ENCODE measurements around the gene DPH2.

The DPH2 gene

DNA sequence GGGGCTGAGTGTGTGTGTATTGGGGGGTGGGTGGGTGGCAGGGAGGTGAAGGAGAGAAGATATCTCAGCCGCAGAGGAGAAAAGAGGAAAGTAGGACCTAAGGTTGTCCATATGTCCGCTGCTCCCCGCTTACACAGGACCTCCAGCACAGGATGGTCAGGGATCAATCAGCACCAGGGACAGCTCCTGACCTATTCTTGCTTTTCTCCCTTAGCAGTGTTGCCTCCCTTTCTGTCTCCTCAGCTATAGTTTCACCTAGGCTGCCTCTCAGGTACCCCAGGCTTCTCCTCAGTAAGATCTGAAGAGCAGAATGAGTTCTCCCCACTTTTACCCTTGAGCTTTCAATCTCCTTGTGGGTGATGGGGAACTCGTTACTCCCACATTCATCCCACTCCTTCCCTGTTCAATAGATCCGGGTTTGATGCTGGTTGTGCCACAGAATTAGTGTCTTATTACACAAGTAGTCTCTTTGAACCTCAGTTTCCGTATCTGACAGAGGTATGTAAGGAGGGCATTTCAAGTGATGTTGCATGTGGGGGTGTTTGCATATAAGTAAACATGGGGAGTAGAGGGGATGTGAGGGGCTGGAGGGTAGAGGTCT, 1.4 kb upstream of the DPH2 start:
- no peak for DNase-seq (ENCODE audit: low read depth in 2 of 2)

DNA sequence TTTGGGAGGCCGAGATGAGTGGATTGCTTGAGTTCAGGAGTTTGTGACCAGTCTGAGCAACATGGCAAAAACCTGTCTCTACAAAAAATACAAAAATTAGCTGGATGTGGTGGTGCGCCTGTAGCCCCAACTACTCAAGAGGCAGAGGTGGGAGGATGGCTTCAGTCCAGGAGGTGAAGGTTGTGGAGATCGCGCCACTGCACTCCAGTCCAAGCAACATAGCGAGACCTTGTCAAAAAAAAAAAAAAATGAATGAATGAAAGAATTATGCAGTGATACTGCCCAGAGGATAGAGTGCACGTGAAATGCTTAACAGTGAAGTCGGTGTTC, 429 bp upstream of the DPH2 start:
- DNase-seq (ENCODE audit: low read depth in 2 of 2): no peak

DNA sequence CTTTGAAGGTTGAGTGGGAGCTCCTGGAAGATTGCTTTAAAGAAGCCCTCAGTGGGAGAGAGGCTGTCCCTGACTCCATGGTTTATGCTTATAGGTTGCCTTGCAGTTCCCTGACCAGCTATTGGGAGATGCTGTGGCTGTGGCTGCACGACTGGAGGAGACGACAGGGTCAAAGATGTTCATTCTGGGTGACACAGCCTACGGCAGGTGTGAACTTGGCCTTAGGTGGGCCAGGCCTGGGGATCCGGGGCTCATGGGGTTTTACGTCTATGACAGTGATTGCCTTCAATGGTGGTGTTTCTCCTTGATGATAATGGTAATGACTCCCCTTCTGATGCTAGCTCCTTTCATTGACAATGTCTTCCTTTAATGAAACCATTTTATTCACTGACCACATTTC, 692 bp downstream of the DPH2 start:
- DNase-seq (ENCODE audit: low read depth in 2 of 2): no peak

DNA sequence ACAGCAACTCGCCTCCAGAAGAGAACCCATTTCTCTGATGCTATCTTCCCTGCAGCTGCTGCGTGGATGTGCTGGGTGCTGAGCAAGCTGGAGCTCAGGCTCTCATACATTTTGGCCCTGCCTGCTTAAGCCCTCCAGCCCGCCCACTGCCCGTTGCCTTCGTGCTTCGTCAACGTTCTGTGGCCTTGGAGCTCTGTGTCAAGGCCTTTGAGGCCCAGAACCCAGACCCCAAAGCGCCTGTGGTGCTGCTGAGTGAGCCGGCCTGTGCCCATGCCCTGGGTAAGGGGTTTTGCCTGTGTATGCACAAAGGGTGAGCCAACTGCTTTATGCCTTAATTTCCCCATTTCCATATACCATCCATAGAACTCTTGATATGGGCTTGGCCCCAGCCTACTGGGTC, 1.1 kb downstream of the DPH2 start:
- DNase-seq (ENCODE audit: low read depth in 2 of 2): no peak

DNA sequence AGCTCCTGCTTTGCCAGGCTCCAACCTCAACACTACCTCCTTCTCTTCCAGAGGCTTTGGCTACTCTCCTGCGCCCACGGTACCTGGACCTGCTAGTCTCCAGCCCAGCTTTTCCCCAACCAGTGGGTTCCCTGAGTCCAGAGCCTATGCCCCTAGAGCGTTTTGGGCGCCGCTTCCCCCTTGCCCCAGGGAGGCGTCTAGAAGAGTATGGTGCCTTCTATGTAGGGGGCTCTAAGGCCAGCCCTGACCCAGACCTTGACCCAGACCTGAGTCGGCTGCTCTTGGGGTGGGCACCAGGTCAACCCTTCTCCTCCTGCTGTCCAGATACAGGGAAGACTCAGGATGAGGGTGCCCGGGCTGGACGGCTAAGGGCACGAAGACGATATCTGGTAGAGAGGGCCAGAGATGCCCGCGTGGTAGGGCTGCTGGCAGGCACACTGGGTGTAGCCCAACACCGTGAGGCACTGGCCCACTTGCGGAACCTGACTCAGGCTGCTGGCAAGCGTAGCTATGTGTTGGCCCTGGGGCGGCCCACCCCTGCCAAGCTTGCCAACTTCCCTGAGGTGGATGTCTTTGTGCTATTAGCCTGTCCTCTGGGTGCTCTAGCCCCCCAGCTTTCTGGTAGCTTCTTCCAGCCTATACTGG, 1.6 kb downstream of the DPH2 start:
- DNase-seq (ENCODE audit: low read depth in 2 of 2): no peak

DNA sequence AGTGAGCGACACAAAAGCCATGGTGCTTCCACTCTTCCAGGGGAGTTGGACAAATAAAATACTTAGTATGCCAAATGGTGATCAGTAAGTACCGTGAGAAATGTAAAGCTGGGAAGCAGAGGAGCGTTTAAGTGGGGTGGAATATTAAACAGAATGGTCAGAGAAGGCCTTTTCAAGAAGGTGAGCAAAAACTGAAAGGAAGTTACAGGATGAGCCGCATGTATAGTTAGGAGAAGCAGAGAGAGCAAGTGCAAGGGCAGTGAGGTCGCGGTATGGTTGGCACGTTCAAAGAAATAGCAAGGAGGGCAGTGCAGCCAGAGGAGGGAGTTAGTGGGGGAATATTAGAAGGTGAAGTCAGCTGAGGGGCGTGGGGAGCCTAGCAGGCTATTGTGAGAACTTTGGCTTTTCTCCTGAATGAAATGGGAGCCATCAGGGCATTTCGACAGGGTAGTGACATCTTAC, 4.2 kb downstream of the DPH2 start:
- no peak for DNase-seq (ENCODE audit: low read depth in 2 of 2)

DNA sequence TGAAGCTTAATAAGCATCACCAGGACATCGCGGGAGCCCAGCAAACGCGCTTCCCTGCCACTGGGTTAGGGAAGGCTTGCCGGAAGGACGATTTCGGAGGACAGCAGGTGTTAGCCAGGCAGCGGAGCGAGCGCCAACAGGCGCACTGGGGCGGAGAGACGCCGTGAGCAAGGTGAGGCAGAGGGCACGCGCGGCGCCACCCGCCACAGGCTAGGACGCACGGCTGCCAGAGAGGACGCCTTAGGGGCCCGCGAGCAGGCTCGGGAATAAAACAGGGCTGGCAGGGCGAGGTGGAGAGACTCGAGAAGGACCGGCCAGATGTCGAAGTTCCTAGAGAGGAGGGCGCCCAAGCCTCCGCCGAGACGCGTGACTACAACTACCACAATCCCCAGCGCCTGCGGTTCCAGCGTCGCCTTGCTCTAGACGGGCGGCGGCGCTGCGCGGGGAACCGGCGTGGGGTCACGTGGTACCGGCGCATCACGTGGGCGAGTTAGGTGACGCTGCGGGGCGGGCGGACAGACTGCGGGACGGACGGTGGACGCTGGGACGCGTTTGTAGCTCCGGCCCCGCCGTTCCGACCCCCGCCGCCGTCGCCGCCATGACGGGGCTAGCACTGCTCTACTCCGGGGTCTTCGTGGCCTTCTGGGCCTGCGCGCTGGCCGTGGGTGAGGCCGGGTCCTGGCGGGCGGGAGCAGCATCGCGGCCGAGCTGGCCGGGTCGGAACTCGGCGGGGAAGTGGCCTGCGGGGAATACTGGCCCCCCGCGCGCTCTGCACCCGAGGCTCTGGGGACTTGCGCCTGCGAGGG, 4.8 kb downstream of the DPH2 start, which contains the start of gene ATP6V0B:
ATP6V0B (plus strand) TSS at position 518 of the 806 bp plus-strand sequence; CDS start at position 599, 81 bp downstream.
- peak; percentile 88 to 90 for DNase-seq (ENCODE audit: low read depth in 2 of 2)

DNA sequence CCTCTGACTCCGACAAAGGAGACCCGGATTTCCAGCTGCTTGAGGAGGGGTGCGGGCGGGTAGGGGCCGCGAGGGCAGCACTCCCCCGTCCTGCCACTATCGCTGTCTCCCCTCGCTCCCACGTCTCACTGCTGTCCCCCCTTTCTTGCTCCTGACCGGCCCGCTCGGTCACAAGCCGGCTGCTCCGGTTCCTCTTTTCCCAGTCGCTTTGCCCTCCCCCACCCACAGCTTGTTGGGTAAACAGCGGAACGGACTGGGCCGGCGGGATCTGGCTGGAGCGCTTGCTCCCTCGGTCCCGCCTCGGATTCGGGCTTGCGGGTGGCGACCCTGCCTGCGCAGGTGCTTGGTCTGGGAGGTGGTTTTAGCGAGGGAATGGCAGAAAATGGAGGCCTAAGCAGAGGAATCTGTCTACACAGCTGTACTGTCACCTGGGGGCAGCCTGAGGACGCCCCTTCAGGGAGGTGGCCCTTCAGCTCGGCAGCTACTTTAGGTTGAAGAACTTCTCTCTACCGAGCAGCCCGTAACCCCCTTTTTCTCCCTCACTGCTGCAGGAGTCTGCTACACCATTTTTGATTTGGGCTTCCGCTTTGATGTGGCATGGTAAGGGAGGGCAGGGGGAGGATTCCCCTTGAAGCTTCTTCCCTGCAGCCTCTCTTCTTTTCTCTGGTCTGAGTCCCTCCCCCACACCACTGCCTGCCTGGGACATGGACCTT, 5.6 kb downstream of the DPH2 start:
- DNase-seq (ENCODE audit: low read depth in 2 of 2): no peak

DNA sequence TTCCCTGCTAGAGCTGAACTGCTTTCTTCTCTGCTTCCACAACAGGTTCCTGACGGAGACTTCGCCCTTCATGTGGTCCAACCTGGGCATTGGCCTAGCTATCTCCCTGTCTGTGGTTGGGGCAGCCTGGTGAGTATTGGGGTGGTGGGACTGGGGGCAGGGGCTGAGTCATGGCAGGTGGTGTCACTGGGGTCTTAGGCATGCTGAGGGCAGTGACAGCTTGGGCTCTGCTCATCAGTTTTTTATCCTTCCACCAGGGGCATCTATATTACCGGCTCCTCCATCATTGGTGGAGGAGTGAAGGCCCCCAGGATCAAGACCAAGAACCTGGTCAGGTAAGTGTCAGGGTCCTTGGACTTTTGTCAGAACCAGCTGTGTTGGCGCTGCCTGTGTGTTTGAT, 6.2 kb downstream of the DPH2 start:
- no peak for DNase-seq (ENCODE audit: low read depth in 2 of 2)

DNA sequence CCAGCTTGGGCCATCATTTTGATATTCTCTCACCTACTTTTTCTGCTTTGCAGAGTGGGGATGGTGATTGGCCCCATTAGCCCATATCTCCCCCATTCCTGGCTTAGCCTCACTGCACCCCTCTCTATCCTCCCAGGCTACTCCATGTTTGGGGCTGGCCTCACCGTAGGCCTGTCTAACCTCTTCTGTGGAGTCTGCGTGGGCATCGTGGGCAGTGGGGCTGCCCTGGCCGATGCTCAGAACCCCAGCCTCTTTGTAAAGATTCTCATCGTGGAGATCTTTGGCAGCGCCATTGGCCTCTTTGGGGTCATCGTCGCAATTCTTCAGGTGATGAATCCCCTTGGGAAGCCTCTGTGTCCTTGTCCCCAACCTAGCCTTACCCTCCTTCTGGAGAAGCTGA, 7.1 kb downstream of the DPH2 start:
- no peak for DNase-seq (ENCODE audit: low read depth in 2 of 2)

DNA sequence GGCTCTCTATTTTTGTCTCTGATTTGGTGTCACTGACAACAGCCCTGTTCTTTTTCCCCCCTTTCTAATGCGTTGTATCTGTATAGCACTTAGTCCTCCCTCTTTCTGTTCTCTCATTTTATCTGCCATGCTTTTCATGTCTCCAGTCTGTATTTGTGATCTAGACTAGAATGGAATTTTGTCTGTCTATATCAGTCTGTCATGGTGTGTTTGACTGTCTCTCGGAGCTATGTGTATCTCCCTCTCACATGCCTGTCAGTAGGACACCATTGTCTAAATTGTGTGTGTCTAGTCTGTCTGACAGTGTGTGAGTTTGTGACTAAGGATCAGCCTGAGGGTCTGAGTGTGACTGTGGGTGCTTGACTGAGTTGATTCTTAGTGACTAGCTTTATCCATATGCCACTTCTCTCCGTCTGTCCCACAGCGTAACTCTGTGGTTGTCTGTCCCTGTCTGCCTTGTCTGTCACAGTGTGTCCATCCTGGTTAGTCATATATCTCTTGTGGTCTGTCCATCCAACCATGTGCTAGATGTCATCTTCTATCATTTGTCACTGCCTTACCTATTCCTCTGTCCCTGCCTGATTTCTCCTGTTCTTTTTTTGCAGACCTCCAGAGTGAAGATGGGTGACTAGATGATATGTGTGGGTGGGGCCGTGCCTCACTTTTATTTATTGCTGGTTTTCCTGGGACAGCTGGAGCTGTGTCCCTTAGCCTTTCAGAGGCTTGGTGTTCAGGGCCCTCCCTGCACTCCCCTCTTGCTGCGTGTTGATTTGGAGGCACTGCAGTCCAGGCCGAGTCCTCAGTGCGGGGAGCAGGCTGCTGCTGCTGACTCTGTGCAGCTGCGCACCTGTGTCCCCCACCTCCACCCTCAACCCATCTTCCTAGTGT, 7.8 kb downstream of the DPH2 start:
- DNase-seq (ENCODE audit: low read depth in 2 of 2): no peak

DNA sequence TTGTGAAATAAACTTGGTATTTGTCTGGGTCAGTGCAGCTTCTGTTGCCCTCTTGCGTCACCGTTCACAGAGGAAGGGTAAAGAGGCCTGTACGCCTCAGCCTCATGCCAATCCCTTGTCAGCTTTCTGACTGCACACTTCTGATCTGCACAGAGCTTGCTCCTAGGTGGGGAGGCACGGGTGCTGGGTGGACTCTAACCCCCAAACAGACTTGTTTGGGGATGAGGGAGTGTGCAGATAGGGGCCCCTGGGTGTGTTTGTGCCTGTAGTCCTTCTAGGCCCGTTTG, 8.4 kb downstream of the DPH2 start:
- DNase-seq (ENCODE audit: low read depth in 2 of 2): no peak

DNA sequence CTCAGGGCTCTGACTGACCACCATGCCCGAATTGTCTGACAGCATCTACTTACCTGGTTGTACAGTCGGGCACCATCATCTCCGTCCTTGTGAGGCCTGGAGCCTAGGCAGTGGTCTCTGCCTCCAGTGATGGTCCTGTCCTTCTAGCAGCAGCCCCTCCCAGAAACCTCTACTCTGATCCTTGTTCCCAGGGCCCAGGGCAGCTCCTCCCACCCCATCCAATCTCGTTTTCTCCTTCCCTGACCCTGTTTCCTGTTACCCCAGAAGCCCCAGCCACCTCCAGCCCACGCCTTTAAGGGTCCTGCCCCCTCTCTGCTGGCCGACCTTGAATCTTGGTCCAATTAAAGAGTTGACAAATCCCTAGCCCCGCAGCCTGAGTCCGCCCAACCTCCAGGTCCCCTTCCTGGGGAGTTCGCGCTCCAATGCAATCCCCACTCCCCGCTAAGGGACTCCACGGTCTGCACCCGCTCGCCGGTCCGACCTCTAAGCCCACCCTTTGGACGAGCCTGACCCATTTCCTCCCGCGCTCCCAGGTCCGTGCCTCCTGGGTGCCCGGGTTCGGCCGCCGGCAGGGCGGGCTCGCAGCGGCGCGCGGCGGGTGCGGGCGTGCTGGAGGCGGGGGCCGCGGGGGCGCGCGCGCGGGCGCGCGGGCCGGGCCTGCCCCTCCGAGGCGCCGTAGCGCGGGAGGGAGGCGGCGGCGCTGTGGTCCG, 8.9 kb downstream of the DPH2 start, which contains the start of gene B4GALT2:
B4GALT2 (plus strand) TSS at position 660 of the 710 bp plus-strand sequence. CDS start 1,951 bp downstream, outside the sequence.
- DNase-seq (ENCODE audit: low read depth in 2 of 2): no peak

DNA sequence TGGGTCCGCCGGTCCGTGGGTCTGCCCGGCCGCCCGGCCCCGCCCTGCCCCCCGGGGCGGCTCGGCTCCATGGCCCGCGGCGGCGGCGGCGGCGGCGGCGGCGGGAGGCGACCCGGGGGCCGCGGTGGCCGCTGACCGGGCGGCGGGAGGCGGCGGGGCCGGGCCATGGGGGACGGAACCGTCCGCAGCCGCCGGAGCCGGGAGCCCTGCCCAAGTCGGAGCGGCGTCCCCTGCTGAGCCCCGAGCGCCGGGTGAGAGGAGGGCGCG, 9.4 kb downstream of the DPH2 start:
- DNase-seq (ENCODE audit: low read depth in 2 of 2): no peak

DNA sequence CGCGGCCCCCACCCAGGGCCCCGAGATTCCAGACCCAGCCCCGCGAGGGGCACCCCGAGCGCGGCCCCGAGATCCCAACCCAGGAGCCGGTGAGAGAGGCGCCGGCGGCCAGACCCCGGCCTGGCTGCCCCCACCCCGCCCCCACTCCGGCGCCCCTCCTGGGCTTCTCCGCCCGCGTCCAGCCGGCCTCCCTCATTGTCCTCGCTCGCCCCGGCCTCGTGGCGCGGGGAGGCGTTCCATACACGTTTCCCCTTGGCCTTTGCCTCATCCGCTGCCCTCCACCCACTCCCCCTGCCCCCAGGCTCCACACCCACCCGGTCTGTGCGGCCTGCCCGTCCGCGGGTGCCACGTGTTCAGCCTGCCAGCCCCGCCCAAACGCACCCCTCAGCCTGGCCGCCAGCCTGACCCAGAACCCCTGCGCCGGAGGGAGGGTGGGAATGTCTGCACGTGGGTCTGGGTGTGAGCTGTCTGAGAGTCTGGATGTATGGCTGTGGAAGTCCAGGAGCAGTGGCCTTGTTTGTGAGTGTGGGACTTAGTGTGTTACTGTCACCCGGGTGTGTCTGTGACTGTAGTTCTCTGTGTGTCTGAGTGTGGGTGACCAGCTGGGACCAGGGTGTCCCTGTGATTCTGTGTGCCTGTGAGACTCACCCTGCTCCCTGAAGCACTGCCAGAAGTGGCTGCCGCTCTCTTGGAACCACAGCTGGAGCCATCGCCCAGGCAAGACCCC, 9.9 kb downstream of the DPH2 start:
- no peak for DNase-seq (ENCODE audit: low read depth in 2 of 2)

DNA sequence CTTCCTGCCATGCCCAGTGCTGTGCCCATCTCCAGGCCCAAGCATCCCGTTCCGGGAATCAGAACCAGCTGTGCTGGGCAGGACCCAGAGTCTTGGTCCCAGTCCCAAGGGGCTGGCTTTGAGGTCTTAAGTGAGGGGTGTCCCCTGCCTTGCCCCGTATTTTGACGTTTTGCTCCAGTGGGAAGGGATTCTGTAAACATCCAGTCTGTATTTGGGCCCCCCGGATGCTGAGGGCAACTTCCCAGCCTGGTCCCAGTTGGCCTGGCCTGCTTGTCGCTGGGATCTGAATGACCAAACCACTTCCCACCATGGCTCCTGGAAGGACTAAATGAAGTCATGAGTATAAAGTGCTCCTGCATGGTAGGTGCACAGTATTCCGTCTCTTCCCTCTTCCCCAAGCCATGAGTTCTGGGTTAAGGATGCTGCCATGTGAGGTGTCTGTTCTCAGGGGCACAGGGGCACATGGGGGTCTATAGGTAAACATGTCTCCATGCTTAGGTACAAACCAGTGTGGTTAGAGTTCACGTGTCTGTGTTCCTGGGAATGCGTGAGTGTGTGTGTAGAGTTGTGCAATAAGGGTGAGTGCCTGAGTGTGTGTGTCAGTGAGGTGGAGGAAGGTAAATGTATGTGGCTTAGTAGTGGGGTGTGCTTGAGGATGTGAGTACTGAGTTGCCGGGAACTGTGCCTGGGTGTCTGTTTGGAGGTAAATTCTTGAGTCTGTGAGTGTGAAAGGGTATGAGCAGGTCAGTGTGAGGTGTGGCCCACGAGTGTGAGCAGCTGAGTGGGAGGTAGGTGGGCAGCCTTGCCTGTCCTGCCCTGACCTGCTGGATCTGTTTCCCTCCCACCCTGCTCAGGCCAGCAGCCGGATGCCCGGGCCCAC, 10.7 kb downstream of the DPH2 start:
- DNase-seq (ENCODE audit: low read depth in 2 of 2): no peak

DNA sequence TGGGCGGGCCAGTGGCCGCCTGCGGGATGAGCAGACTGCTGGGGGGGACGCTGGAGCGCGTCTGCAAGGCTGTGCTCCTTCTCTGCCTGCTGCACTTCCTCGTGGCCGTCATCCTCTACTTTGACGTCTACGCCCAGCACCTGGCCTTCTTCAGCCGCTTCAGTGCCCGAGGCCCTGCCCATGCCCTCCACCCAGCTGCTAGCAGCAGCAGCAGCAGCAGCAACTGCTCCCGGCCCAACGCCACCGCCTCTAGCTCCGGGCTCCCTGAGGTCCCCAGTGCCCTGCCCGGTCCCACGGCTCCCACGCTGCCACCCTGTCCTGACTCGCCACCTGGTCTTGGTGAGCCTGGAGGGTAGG, 11.3 kb downstream of the DPH2 start:
- no peak for DNase-seq (ENCODE audit: low read depth in 2 of 2)

DNA sequence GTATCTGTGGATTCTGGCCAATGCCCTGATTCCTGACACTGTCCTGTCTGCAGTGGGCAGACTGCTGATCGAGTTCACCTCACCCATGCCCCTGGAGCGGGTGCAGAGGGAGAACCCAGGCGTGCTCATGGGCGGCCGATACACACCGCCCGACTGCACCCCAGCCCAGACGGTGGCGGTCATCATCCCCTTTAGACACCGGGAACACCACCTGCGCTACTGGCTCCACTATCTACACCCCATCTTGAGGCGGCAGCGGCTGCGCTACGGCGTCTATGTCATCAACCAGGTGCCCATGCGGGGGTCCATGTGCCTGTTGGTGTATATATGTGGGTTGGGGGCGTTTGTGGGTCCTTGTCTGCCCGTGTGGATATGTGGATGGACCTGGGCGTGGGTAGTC, 11.8 kb downstream of the DPH2 start:
- DNase-seq (ENCODE audit: low read depth in 2 of 2): no peak

DNA sequence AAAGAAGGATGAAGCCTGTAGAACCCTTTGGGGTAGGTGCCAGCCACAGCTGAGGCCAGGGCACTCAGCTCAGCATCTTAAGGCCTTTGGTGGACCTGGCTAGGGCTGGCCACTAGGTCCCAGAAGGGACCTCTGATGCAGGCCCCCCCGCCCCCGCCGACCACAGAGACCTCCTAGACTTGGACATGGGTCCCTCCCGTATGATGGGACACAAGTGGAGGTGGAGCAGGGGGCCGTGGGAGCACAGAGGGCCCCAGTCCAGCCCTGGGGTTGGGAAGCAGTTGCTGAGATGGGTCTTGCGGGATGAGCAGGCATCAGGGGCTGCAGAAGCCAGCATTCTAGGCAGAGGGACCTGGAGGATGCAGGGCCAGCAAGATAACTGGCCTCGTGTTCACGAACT, 12.4 kb downstream of the DPH2 start:
- no peak for DNase-seq (ENCODE audit: low read depth in 2 of 2)

DNA sequence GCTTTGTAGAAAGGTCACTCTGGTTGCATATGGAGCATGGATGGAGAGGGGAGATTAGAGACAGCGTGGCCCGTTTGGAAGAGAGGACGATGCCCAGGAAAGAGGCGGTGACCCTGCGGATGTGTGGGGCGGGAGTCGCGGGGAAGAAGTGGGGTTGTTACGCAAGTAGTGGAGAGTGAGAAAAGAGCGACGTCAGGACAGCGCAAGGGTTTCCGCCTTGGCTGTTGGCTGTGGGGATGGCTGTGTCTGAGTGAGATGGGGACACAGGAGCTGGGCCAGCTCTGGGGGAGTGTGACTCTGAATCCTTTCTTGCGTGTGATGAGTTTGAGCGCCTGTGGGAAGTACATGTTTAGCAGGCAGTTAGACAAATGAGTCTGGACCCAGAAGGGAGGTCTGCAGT, 13.0 kb downstream of the DPH2 start:
- no peak for DNase-seq (ENCODE audit: low read depth in 2 of 2)
